ENCODE measurements around the gene CD59.
A peak's percentile ranks its signal among the peaks of the same experiment; 100 is the strongest.
"Not testable (repeated sequence)": the region's sequence is repeated elsewhere in the genome, so short reads cannot be mapped to it uniquely, and the experiment has no call there.

CD59 gene

GRCh38 chr11:33692013-33692504 is 44.2 kb downstream of the CD59 start:
- no peak for DNase-seq

DNA sequence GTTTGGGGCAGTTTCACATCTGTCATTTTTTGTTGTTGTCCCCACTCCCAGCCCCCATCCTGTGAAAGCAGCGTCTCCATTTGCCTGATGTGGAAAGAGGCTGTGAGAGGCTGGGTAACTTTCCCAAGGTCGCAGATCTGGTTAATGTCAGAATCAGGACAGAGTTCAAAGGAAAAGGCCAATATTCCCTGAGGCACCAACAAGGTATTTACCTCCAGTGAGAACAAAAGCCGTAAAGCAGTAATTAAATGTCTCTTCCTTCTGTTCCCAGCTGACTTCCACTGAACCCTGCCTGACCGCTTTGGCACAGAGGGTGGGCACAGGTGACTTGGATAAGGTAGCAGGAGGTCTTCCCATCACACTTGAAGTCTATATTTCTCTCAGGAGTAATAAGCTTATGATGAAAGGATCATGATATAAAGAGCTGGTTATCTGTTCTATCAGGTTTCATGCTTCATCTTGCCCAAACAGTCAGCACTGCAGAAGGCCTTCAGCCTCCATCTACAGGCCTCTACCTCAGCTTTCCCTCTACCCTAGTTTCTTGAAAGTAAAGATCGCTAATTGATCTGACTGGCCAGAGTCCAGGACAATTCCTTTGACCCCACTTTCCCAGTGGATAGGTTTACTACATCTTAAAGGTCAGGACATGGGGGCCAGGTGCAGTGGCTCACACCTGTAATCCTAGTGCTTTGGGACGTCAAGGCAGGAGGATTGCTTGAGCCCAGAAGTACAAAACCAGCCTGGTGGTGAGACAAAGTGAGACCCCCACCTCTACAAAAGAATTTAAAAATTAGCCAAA is 45.0 kb downstream of the CD59 start:
- no peak for DNase-seq

GRCh38 chr11:33690290-33691065 is 45.7 kb downstream of the CD59 start:
- peak; percentile 13 to 32 for DNase-seq

DNA sequence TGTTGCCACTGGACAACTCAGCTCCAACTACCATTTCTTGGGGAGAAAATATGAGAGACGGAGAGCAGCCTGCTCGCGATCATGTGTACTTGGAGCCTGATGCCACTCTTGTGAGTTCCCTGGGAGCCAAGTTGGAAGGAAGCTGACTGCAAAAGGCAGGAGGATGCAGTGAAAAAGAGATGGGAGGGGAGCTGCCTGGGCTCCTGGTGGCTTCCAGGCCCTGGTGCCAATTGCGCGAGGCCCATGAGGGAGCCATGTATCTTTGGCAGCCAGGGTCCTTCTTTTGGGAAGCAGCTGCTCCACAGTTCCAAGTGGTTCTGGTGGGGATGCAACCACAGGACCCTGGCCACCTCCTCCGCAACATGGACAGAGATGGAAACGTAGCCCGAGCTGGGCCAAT is 46.7 kb downstream of the CD59 start:
- no peak for DNase-seq

DNA sequence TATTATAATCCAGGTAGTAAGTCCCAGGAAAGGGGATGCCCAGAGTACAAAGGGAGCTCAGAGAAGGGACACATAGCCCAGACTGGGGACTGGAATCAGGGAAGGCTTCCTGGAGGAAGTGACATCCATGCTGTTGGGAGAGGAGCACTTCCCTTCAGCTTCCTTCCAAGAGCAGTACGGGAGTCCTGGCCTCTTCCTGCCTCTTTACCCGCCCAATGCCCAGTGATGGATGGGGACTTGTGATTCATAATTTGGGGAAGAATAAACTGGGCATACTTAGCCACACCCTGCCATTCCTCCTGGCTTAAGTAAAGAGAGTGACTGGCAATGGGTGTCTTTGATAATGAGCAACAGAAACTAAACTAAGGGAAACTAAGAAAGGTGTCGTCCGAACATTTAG is 47.1 kb downstream of the CD59 start:
- DNase-seq: no peak

- peak in 1 of 2 experiments; percentile 23 for DNase-seq
Observed at GRCh38 chr11:33687733-33688479, 48.3 kb downstream of the CD59 start.

DNA sequence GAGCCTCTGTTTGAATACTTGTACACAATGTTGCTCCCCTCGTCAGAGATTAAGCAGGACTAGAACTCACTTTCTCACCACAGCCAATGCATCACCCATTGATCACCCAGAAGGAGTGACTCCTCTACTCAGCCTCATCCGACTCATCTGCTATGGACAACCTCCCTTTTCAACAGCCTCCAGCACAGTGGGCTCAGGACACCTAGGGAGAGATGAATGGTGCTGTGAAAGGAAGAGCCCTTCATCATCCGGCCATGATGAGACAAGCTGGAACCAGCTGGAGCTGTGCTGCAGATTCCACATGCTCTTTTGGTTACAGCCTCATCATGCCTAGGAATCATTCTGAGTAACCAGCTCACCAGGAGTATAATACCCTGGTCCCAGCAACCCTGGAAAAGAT is 51.1 kb downstream of the CD59 start:
- DNase-seq: no peak

GRCh38 chr11:33684003-33684706 is 52.1 kb downstream of the CD59 start:
- no peak for DNase-seq

GRCh38 chr11:33682446-33682845 is 53.8 kb downstream of the CD59 start:
- DNase-seq: no peak

GRCh38 chr11:33682019-33682418 is 54.2 kb downstream of the CD59 start:
- no peak for DNase-seq

GRCh38 chr11:33678616-33679015 is 57.6 kb downstream of the CD59 start:
- not testable (repeated sequence) for DNase-seq

DNA sequence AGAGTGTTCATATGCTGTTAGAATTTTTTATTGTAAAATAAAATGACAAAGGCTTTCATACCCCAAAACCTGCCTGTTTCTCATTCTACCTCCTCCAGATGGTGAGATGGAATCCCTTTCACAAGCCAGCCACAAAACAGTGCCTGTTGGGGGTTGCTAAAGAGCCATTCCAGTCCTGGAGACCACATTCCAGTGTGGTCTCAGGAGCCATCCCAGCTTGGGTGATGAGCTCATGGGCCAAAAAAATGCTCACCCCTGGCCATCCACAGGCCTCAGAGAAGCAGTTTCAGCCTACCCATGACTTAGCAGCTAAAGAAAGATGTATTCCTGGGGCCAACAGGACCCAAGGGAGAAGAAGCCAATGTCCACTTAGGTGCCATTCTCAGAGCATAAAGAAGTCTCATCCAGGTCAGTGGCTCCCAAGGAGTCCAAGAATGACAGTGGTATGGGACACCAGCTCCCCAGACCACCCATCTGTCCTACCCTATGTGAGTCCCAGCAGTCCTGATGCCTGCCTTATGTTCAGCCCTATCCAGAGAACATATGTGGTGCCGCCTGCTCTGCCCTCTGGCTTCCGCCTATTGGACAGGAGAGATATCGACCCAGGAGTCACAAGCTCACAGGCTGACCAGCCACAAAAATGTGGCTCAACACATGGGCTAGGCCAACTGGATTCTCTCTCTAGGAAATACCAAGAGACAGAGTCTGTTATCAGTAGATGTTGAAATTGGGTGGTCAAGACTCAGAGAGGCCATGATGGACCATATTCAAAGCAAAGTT is 62.0 kb downstream of the CD59 start:
- DNase-seq: no peak

DNA sequence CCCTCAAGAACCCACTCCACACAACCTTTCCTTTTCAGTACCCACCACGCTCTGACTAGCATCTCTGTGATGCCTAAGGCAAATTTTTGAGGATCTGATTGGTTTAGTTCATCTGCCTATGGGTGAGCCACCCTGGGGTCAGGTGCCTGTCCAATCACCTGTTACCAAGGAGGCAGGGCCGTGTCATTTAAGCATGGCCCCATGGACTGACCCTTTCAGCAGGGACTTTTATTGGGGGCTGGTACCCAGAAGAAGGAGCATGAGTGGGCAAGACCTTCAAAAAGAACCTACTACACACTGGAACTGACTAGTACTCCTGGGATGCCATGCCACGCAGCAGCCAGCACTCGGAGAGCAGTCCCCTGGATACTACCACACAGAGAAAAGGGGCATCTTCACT is 64.0 kb downstream of the CD59 start:
- DNase-seq: no peak

DNA sequence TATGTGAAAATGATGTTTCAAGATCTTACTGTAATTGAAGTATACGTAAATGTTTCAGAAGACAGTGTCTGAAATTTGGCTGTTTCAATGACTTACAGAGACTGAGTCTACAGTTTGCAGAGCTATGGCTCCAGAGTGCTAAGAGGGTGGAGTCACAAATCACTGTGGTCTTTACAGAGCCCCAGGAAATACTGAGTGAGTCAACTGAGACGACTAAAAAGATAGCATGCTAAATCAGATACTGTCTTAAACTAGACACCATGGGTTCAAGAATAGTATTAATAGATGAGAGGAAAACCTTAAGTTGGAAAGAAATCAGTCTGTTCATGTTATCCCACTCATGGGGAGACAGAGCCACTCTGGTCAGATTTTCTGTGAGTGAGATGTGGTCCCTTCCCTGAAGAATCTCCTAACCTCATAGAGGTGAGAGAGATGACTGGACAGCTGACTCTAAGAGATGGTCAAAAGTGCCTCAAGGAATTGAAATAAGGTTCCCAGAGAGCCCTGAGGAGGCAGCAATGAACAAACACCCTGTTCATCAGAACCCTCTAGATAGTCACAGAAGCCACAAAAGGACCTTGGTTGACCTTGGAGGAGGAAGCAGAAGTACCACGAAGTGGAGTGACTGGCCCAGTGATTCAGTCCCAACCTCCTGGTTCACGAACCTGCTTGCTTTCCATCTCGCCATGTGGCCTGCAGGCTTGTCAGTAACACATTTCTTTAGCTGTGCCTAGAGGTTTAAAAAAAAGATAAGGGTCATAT is 65.8 kb downstream of the CD59 start:
- DNase-seq: no peak

- no peak for DNase-seq
Observed at GRCh38 chr11:33669598-33670249, 66.5 kb downstream of the CD59 start.

- DNase-seq: no peak
Observed at GRCh38 chr11:33668951-33669596, 67.1 kb downstream of the CD59 start.

DNA sequence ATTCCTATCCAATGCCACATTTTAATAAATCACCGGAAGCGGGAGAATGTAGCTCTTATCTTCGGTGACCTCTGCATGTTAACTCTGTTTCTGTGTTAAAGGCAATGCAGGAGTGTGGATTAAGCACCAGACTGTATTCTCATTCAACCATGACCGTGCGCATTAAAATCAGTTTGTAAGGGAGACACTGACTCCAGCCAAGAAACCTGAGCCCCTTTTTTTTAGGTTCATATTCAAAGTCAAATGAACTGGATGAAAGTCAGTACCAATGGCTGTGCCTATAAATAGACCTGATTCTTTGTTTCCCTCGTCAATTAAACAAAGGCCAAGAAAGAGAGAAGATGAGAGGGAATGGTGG is 67.8 kb downstream of the CD59 start:
- no peak for DNase-seq

DNA sequence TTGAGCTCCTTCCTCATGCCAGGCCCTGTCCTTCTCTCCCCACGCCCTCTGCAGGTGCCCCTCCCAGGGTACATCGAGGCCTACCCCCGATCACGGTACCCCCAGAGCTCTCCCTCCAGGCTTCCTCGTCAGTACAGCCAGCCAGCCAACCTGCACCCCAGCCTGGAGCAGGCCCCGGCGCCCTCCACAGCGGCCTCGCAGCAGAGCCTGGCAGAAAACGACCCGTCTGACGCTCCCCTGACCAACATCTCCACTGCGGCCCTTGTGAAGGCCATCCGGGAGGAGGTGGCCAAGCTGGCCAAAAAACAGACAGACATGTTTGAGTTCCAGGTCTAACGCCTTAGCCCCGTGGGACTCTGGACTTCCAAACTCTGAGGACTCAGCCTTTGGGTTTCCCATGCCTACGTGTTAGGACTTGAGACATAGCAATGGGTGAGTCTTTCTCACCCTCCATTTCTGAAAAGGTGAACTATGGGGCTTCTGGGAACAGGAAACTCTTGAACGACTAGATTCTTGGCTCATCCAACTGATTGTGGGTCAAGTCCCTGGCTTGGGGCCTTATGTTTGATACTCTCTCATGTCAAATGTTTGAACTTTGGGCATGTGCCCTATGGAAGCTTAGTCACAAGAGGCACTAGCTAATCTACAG is 68.3 kb downstream of the CD59 start:
- no peak for DNase-seq

GRCh38 chr11:33665350-33666106 is 70.7 kb downstream of the CD59 start:
- DNase-seq: no peak

All from activated CD4-positive, alpha-beta T cell treated with anti-CD3 and anti-CD28 coated beads, Interleukin-2, amount 50 U/mL, for 48 hours (primary cell).